GM23338 (cell line): Measurements from ENCODE around the gene RAPGEF3. TPM values are rescaled to one million over a fixed set of nuclear protein-coding genes. Genes with fewer than 3 reads are reported as not detected.

Source experiments
- ATAC-seq: fragments of 200-7000 bp; cut with Tn5 transposase; 3 replicates; pipeline ENCODE4 v1.9.1; 2020
- DNase-seq: peaks from one replicate; pipeline ENCODE4 v3.0.0-alpha.2; 2015; ENCODE audit warnings: low spot score
- H2AFZ ChIP-seq: fragments of 200-600 bp; sonication (generic); 2 replicates; pipeline ENCODE4 v1.8.0; 2016; ENCODE audit warnings: antibody characterized with exemption, mild to moderate bottlenecking, moderate library complexity
- H3F3A ChIP-seq: fragments of 200-600 bp; sonication (generic); replicated peaks from 2 replicates; pipeline ENCODE4 v1.8.0; 2017; ENCODE audit warnings: antibody characterized with exemption, mixed run types, low read depth
- H3K27ac ChIP-seq: fragments of 200-600 bp; sonication (generic); 2 replicates; pipeline ENCODE4 v1.6.1; 2016; ENCODE audit warnings: low read depth
- H3K27me3 ChIP-seq: fragments of 200-600 bp; sonication (generic); 2 replicates; pipeline ENCODE4 v1.8.0; 2016; ENCODE audit warnings: mild to moderate bottlenecking, mixed run types, moderate library complexity; ENCODE audit not compliant: insufficient read depth
- H3K36me3 ChIP-seq: fragments of 200-600 bp; sonication (generic); 2 replicates; pipeline ENCODE4 v1.8.0; 2016; ENCODE audit warnings: mild to moderate bottlenecking; ENCODE audit not compliant: insufficient read depth
- H3K4me1 ChIP-seq: fragments of 200-600 bp; sonication (generic); 2 replicates; pipeline ENCODE4 v1.8.0; 2016; ENCODE audit warnings: mild to moderate bottlenecking, moderate library complexity; ENCODE audit not compliant: insufficient read depth
- H3K4me2 ChIP-seq: fragments of 200-600 bp; sonication (generic); 2 replicates; pipeline ENCODE4 v1.7.1; 2017; ENCODE audit warnings: mixed run types
- H3K4me3 ChIP-seq: fragments of 200-600 bp; sonication (generic); 2 replicates; pipeline ENCODE4 v1.6.1; 2016; ENCODE audit warnings: mixed run types
- H3K79me2 ChIP-seq: fragments of 200-600 bp; sonication (generic); replicated peaks from 2 replicates; pipeline ENCODE4 v1.8.0; 2017; ENCODE audit warnings: mild to moderate bottlenecking; ENCODE audit not compliant: insufficient read depth
- H3K9me2 ChIP-seq: fragments of 200-600 bp; sonication (generic); 2 replicates; pipeline ENCODE4 v1.8.0; 2017; ENCODE audit not compliant: insufficient read depth
- H4K20me1 ChIP-seq: fragments of 200-600 bp; sonication (generic); replicated peaks from 2 replicates; pipeline ENCODE4 v1.8.0; 2017; ENCODE audit warnings: mild to moderate bottlenecking; ENCODE audit not compliant: insufficient read depth
- H3K27ac Mint-ChIP-seq: 2 replicates; pipeline ENCODE4 v1.8.0; 2020; ENCODE audit warnings: inconsistent platforms, mild to moderate bottlenecking, moderate library complexity, mixed read lengths
- H3K27me3 Mint-ChIP-seq: 3 replicates; pipeline ENCODE4 v1.8.0; 2022; ENCODE audit warnings: low read depth, mild to moderate bottlenecking, moderate library complexity, mixed read lengths, inconsistent platforms; ENCODE audit not compliant: insufficient read depth, poor library complexity
- H3K36me3 Mint-ChIP-seq: 3 replicates; pipeline ENCODE4 v1.8.0; 2021; ENCODE audit warnings: low read depth, mild to moderate bottlenecking, inconsistent platforms, moderate library complexity, mixed read lengths
- H3K4me1 Mint-ChIP-seq: 3 replicates; pipeline ENCODE4 v1.8.0; 2020; ENCODE audit warnings: mild to moderate bottlenecking, inconsistent platforms, mixed read lengths
- H3K4me3 Mint-ChIP-seq: 3 replicates; pipeline ENCODE4 v1.8.0; 2021; ENCODE audit warnings: moderate library complexity, mild to moderate bottlenecking, inconsistent platforms, mixed read lengths
- H3K9me3 Mint-ChIP-seq: 3 replicates; pipeline ENCODE4 v1.8.0; 2020; ENCODE audit warnings: moderate library complexity, mild to moderate bottlenecking, inconsistent platforms, mixed read lengths
- CREB1 ChIP-seq: fragments of 250-450 bp; sonication (Bioruptor Pico); IDR thresholded peaks from 2 replicates; pipeline ENCODE4 v1.5.0; 2020; ENCODE audit warnings: low read depth, mild to moderate bottlenecking, moderate library complexity
- JUNB ChIP-seq: IDR thresholded peaks from one replicate; pipeline ENCODE4 v1.6.1; 2016; ENCODE audit warnings: antibody characterized with exemption; ENCODE audit not compliant: unreplicated experiment
- POLR2AphosphoS5 ChIP-seq: IDR thresholded peaks from 2 replicates; pipeline ENCODE4 v1.6.1; 2016; ENCODE audit warnings: antibody characterized with exemption, low read depth
- ZNF114 ChIP-seq: fragments of 250-450 bp; sonication (Bioruptor Pico); IDR thresholded peaks from 2 replicates; pipeline ENCODE4 v1.5.0; 2020; ENCODE audit warnings: mild to moderate bottlenecking, moderate library complexity
- ZNF331 ChIP-seq: fragments of 250-450 bp; sonication (Bioruptor Pico); IDR thresholded peaks from 2 replicates; pipeline ENCODE4 v1.5.0; 2020; ENCODE audit warnings: low read depth, mild to moderate bottlenecking, moderate library complexity
- polyA plus RNA-seq: library from polyadenylated mRNA; unstranded; fragments of >200 nt; fragmentation: Nextera tagmentation; extraction: Ambion mirVana; gene quantifications from 2 replicates; pipeline ENCODE4 v1.2.1, GENCODE V29; 2016
- total RNA-seq: library from RNA; depleted of rRNA; stranded (reverse); fragments of >200 nt; shearing (Covaris generic); gene quantifications from 2 replicates; pipeline ENCODE4 v1.2.3, GENCODE V29; 2014
- TF ChIP-seq, protein P1 (sequence below), 2 experiments: fragments of 200-600 bp in 1 of 2; sonication (generic) in 1 of 2; conservative IDR thresholded peaks; 2 replicates each; pipeline versions ENCODE4 v1.5.1 to v1.6.1; 2016 to 2017; ENCODE audit warnings: antibody characterized with exemption in 2 of 2, low read depth in 2 of 2, mild to moderate bottlenecking in 2 of 2, moderate library complexity in 1 of 2
- TF ChIP-seq, protein P2 (sequence below): IDR thresholded peaks from one replicate; pipeline ENCODE4 v1.6.1; 2018; ENCODE audit warnings: antibody characterized with exemption; ENCODE audit not compliant: unreplicated experiment
- TF ChIP-seq, protein P3 (sequence below): fragments of 250-450 bp; sonication (Bioruptor Pico); IDR thresholded peaks from 2 replicates; pipeline ENCODE4 v1.5.0; 2020; ENCODE audit warnings: mild to moderate bottlenecking, moderate library complexity

Gene RAPGEF3
- total and polyA plus RNA-seq, 2 experiments from 2014 or later, result 2.3 to 11.8 TPM

DNA sequence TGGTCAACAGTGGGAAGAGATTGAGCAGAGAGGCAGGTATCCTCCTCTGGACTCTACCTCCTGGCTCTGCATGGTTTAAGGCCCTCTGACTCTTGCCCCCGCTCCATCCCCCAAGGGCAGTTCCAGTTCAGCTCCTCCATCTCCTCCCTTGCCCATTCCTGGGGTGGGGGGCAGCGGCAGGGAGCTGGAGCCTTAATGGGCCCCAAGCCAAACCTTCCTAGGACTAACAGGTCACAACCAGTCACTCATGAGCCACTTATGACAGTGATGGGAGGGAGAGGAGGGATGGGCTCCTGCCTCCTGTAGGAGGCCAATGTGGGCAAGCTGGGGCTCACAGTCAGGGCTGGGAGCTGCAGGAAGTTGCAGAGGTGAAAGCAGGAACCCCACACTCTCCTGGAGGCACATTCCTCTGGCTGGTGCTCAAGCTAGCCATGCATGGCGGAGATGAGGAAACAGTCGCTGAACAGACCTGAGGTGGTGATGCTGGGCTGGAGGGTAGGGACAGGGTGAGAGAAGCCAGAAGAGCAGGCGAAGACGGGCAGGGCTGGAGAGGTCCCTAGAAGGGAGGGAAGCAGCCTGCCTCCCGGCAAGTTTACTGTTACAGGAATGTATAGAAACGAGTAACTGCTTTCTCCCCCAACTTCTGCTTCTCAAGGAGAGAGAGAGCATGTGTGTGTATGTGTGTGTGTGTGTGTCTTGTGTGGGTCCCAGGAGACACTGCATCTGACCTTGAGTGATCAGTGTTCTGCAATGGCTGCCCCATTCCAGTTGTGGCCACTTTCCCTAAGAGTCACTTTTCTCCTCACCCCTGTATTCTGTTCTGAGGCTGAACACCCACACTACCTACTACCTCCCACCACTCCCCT, 5.0 kb upstream of the RAPGEF3 start:
- no peaks in the 10 kb centered on the region for H3K9me2 ChIP-seq
- H3K79me2 ChIP-seq, result no peaks in the 10 kb centered on the region
- Mint-ChIP-seq H3K9me3 (no peaks in the 10 kb centered on the region), H3K4me3 (no peak overlapping the region), H3K27ac (no peak overlapping the region), H3K4me1 (peaks cover 25% of the 10 kb centered on the region), H3K27me3 (peaks cover 10% of the 10 kb centered on the region), H3K36me3 (peaks cover 7% of the 10 kb centered on the region; the same call in 1 of the 3 replicates)
- H3K27ac ChIP-seq, result no peak overlapping the region
- no peaks in the 10 kb centered on the region for H3K36me3 ChIP-seq
- H3K4me2 ChIP-seq, result no peak overlapping the region
- no peak overlapping the region for H3K4me3 ChIP-seq
- no peak overlapping the region for H2AFZ ChIP-seq
- H3K27me3 ChIP-seq, result no peaks in the 10 kb centered on the region
- H3K4me1 ChIP-seq, result peaks cover 20% of the 10 kb centered on the region
- ATAC-seq (no peak), DNase-seq (no peak)
- no peaks in the 10 kb centered on the region for H4K20me1 ChIP-seq
- TF ChIP-seq JUNB, result no peak
- no peak for TF ChIP-seq ZNF114
- TF ChIP-seq, protein P1, sequence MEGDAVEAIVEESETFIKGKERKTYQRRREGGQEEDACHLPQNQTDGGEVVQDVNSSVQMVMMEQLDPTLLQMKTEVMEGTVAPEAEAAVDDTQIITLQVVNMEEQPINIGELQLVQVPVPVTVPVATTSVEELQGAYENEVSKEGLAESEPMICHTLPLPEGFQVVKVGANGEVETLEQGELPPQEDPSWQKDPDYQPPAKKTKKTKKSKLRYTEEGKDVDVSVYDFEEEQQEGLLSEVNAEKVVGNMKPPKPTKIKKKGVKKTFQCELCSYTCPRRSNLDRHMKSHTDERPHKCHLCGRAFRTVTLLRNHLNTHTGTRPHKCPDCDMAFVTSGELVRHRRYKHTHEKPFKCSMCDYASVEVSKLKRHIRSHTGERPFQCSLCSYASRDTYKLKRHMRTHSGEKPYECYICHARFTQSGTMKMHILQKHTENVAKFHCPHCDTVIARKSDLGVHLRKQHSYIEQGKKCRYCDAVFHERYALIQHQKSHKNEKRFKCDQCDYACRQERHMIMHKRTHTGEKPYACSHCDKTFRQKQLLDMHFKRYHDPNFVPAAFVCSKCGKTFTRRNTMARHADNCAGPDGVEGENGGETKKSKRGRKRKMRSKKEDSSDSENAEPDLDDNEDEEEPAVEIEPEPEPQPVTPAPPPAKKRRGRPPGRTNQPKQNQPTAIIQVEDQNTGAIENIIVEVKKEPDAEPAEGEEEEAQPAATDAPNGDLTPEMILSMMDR (conservative IDR thresholded peaks at IDR 0.05; ENCODE audit: low read depth in 2 of 2), result no peak
- no peak for TF ChIP-seq ZNF331 (CRISPR knock-in tag)
- TF ChIP-seq CREB1 (CRISPR knock-in tag), result no peak
- TF ChIP-seq, protein P2, sequence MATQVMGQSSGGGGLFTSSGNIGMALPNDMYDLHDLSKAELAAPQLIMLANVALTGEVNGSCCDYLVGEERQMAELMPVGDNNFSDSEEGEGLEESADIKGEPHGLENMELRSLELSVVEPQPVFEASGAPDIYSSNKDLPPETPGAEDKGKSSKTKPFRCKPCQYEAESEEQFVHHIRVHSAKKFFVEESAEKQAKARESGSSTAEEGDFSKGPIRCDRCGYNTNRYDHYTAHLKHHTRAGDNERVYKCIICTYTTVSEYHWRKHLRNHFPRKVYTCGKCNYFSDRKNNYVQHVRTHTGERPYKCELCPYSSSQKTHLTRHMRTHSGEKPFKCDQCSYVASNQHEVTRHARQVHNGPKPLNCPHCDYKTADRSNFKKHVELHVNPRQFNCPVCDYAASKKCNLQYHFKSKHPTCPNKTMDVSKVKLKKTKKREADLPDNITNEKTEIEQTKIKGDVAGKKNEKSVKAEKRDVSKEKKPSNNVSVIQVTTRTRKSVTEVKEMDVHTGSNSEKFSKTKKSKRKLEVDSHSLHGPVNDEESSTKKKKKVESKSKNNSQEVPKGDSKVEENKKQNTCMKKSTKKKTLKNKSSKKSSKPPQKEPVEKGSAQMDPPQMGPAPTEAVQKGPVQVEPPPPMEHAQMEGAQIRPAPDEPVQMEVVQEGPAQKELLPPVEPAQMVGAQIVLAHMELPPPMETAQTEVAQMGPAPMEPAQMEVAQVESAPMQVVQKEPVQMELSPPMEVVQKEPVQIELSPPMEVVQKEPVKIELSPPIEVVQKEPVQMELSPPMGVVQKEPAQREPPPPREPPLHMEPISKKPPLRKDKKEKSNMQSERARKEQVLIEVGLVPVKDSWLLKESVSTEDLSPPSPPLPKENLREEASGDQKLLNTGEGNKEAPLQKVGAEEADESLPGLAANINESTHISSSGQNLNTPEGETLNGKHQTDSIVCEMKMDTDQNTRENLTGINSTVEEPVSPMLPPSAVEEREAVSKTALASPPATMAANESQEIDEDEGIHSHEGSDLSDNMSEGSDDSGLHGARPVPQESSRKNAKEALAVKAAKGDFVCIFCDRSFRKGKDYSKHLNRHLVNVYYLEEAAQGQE, result no peak
- no peak for TF ChIP-seq POLR2AphosphoS5
- TF ChIP-seq, protein P3, sequence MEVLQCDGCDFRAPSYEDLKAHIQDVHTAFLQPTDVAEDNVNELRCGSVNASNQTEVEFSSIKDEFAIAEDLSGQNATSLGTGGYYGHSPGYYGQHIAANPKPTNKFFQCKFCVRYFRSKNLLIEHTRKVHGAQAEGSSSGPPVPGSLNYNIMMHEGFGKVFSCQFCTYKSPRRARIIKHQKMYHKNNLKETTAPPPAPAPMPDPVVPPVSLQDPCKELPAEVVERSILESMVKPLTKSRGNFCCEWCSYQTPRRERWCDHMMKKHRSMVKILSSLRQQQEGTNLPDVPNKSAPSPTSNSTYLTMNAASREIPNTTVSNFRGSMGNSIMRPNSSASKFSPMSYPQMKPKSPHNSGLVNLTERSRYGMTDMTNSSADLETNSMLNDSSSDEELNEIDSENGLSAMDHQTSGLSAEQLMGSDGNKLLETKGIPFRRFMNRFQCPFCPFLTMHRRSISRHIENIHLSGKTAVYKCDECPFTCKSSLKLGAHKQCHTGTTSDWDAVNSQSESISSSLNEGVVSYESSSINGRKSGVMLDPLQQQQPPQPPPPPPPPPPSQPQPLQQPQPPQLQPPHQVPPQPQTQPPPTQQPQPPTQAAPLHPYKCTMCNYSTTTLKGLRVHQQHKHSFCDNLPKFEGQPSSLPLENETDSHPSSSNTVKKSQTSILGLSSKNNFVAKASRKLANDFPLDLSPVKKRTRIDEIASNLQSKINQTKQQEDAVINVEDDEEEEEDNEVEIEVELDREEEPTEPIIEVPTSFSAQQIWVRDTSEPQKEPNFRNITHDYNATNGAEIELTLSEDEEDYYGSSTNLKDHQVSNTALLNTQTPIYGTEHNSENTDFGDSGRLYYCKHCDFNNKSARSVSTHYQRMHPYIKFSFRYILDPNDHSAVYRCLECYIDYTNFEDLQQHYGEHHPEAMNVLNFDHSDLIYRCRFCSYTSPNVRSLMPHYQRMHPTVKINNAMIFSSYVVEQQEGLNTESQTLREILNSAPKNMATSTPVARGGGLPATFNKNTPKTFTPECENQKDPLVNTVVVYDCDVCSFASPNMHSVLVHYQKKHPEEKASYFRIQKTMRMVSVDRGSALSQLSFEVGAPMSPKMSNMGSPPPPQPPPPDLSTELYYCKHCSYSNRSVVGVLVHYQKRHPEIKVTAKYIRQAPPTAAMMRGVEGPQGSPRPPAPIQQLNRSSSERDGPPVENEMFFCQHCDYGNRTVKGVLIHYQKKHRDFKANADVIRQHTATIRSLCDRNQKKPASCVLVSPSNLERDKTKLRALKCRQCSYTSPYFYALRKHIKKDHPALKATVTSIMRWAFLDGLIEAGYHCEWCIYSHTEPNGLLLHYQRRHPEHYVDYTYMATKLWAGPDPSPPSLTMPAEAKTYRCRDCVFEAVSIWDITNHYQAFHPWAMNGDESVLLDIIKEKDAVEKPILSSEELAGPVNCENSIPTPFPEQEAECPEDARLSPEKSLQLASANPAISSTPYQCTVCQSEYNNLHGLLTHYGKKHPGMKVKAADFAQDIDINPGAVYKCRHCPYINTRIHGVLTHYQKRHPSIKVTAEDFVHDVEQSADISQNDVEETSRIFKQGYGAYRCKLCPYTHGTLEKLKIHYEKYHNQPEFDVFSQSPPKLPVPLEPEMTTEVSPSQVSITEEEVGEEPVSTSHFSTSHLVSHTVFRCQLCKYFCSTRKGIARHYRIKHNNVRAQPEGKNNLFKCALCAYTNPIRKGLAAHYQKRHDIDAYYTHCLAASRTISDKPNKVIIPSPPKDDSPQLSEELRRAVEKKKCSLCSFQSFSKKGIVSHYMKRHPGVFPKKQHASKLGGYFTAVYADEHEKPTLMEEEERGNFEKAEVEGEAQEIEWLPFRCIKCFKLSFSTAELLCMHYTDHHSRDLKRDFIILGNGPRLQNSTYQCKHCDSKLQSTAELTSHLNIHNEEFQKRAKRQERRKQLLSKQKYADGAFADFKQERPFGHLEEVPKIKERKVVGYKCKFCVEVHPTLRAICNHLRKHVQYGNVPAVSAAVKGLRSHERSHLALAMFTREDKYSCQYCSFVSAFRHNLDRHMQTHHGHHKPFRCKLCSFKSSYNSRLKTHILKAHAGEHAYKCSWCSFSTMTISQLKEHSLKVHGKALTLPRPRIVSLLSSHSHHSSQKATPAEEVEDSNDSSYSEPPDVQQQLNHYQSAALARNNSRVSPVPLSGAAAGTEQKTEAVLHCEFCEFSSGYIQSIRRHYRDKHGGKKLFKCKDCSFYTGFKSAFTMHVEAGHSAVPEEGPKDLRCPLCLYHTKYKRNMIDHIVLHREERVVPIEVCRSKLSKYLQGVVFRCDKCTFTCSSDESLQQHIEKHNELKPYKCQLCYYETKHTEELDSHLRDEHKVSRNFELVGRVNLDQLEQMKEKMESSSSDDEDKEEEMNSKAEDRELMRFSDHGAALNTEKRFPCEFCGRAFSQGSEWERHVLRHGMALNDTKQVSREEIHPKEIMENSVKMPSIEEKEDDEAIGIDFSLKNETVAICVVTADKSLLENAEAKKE (CRISPR knock-in tag), result no peak
- 0 out of 2 replicates have a peak, but pooled peaks cover 4% of the 10 kb centered on the region for H3F3A ChIP-seq
